SK-N-MC (cell line): ENCODE data around the gene UTF1.

Experiments
- EZH2 ChIP-seq: fragments of 200-600 bp; sonication (generic); IDR thresholded peaks from one replicate; pipeline ENCODE4 v1.6.1; 2017; ENCODE audit warnings: antibody characterized with exemption
- FOXP2 ChIP-seq: optimal IDR thresholded peaks from 2 replicates; pipeline ENCODE3; 2011; ENCODE audit warnings: mild to moderate bottlenecking, moderate library complexity; ENCODE audit not compliant: insufficient read depth; ENCODE audit errors: extremely low read length, control extremely low read depth
- POLR2AphosphoS5 ChIP-seq: IDR thresholded peaks from 2 replicates; pipeline ENCODE4 v1.6.1; 2012; ENCODE audit warnings: mild to moderate bottlenecking, low read depth, low read length, borderline replicate concordance

GRCh38 chr10:133225707-133226191, 4.3 kb upstream of the UTF1 start:
- TF ChIP-seq POLR2AphosphoS5 (no peak), EZH2 (no peak), FOXP2 (no peak)
